HepG2 (cell line): ENCODE measurements around the gene ZBTB32. TPM values are rescaled to one million over a fixed set of nuclear protein-coding genes. Genes with fewer than 3 reads are reported as not detected.

ENCODE experiments used
- ATAC-seq: fragments of 200-7000 bp; cut with Tn5 transposase; 3 replicates; pipeline ENCODE4 v1.9.1; 2020; ENCODE audit warnings: mild to moderate bottlenecking, moderate library complexity
- BruUV-seq: library from RNA; stranded (reverse); fragments of 400-500 nt; replicated peaks from 2 replicates; lab custom pipeline; 2021; lab: Mats Ljungman, UMichigan
- CTCF ChIA-PET: fragments of 300-600 bp; formaldehyde crosslinking; extraction: SDS; loops from one replicate; lab custom pipeline; 2021; ENCODE audit warnings: low total read pairs, inconsistent platforms, low intra/inter-chr PET ratio; lab: Yijun Ruan, JAX
- POLR2A ChIA-PET: fragments of 350-600 bp; sonication (Branson Sonifier 250); formaldehyde crosslinking; loops from one replicate; lab custom pipeline; 2020; ENCODE audit warnings: antibody characterized with exemption, inconsistent platforms; lab: Yijun Ruan, JAX
- DNase-seq: peaks from one replicate; pipeline ENCODE4 v3.0.0-alpha.2; 2015; ENCODE audit warnings: low spot score
- FAIRE-seq: peaks from 3 replicates; lab custom pipeline; 2011; peaks lifted over from hg19 to GRCh38; lab: Jason Lieb, UNC
- H2AFZ ChIP-seq: one replicate; pipeline ENCODE4 v1.6.1; 2011; ENCODE audit warnings: low read length, inconsistent platforms
- H3K27ac ChIP-seq: fragments of 300-600 bp; 3 replicates; pipeline ENCODE4 v1.8.0; 2011; ENCODE audit warnings: mixed run types, mild to moderate bottlenecking, mixed read lengths, low read length, inconsistent platforms; ENCODE audit not compliant: insufficient read depth; ENCODE audit errors: extremely low read length
- H3K27me3 ChIP-seq, 2 experiments: fragments of 200-600 bp in 1 of 2; 2 replicates in 1 of 2; 3 replicates in 1 of 2; pipeline versions ENCODE4 v1.6.0 to v1.8.0; 2011; ENCODE audit warnings: low read length in 2 of 2, mild to moderate bottlenecking in 2 of 2, moderate library complexity in 2 of 2, inconsistent platforms in 1 of 2; ENCODE audit not compliant: insufficient read depth in 2 of 2, control insufficient read depth in 1 of 2
- H3K36me3 ChIP-seq, 2 experiments: fragments of 200-600 bp in 1 of 2; replicated peaks in 1 of 2; 2 replicates in 1 of 2; 3 replicates in 1 of 2; pipeline versions ENCODE4 v1.5.1 to v1.8.0; 2011; ENCODE audit warnings: low read length in 2 of 2, inconsistent platforms in 1 of 2; ENCODE audit not compliant: insufficient read depth in 2 of 2, control insufficient read depth in 1 of 2
- H3K4me1 ChIP-seq: 2 replicates; pipeline ENCODE4 v1.5.1; 2012; ENCODE audit warnings: low read length, inconsistent platforms; ENCODE audit not compliant: insufficient read depth
- H3K4me2 ChIP-seq: 2 replicates; pipeline ENCODE4 v1.6.0; 2011; ENCODE audit warnings: low read depth, low read length, inconsistent platforms
- H3K4me3 ChIP-seq, 3 experiments: fragments of 200-600 bp in 1 of 3; sonication (generic), shearing (Covaris generic) in 1 of 3; replicated peaks in 1 of 3; 2 replicates each; pipeline ENCODE4 v1.5.1; 2011 to 2016; ENCODE audit warnings: low read length in 3 of 3, inconsistent platforms in 2 of 3, low read depth in 2 of 3, mild to moderate bottlenecking in 2 of 3, control low read depth in 1 of 3, mixed read lengths in 1 of 3; ENCODE audit not compliant: insufficient read depth in 1 of 3
- H3K79me2 ChIP-seq: one replicate; pipeline ENCODE4 v1.6.1; 2011; ENCODE audit warnings: low read length, inconsistent platforms; ENCODE audit not compliant: insufficient read depth
- H3K9ac ChIP-seq: 2 replicates; pipeline ENCODE4 v1.6.0; 2011; ENCODE audit warnings: mild to moderate bottlenecking, low read depth, low read length, inconsistent platforms; ENCODE audit not compliant: insufficient read depth
- H3K9me3 ChIP-seq: 2 replicates; pipeline ENCODE4 v1.5.1; 2012; ENCODE audit warnings: mild to moderate bottlenecking, low read length
- H4K20me1 ChIP-seq: 2 replicates; pipeline ENCODE4 v1.6.0; 2011; ENCODE audit warnings: inconsistent platforms, mild to moderate bottlenecking, low read length, moderate library complexity; ENCODE audit not compliant: insufficient read depth
- BRD4 ChIP-seq: sonication (generic); formaldehyde crosslinking; IDR thresholded peaks from 2 replicates; pipeline ENCODE4 v1.4.0; 2020; ENCODE audit warnings: missing genetic modification reagents
- CBX5 ChIP-seq: sonication (generic); formaldehyde crosslinking; IDR thresholded peaks from 2 replicates; pipeline ENCODE4 v1.4.0; 2020; ENCODE audit warnings: missing genetic modification reagents, borderline replicate concordance
- GLI4 ChIP-seq: sonication (generic); formaldehyde crosslinking; IDR thresholded peaks from 2 replicates; pipeline ENCODE4 v1.5.1; 2020; ENCODE audit warnings: missing genetic modification reagents, mild to moderate bottlenecking, moderate library complexity, borderline replicate concordance
- LCORL ChIP-seq, 2 experiments: fragments of 450-650 bp in 1 of 2; sonication (generic) in 1 of 2; formaldehyde crosslinking in 1 of 2; IDR thresholded peaks; 2 replicates each; pipeline versions ENCODE4 v1.5.0 to v1.6.1; 2017 to 2020; ENCODE audit warnings: antibody characterized with exemption in 1 of 2, missing genetic modification reagents in 1 of 2
- MIER2 ChIP-seq: IDR thresholded peaks from 2 replicates; pipeline ENCODE4 v1.6.1; 2016; ENCODE audit warnings: missing biosample characterization, missing genetic modification reagents
- POLR2AphosphoS2 ChIP-seq: IDR thresholded peaks from 2 replicates; pipeline ENCODE4 v1.6.1; 2011; ENCODE audit warnings: low read depth, low read length, improper control_type of control experiment
- RBM22 ChIP-seq: fragments of 200-400 bp; formaldehyde crosslinking; optimal IDR thresholded peaks from 2 replicates; pipeline ENCODE3; 2017; ENCODE audit warnings: mild to moderate bottlenecking, low read length, moderate library complexity
- SIN3A ChIP-seq: IDR thresholded peaks from 2 replicates; pipeline ENCODE4 v1.6.1; 2011; ENCODE audit warnings: low read depth, mild to moderate bottlenecking, control low read depth, low read length, borderline replicate concordance
- TFDP1 ChIP-seq: IDR thresholded peaks from 2 replicates; pipeline ENCODE4 v1.6.1; 2016; ENCODE audit warnings: missing compliant biosample characterization, missing genetic modification reagents, borderline replicate concordance
- THAP7 ChIP-seq: sonication (generic); formaldehyde crosslinking; IDR thresholded peaks from 2 replicates; pipeline ENCODE4 v1.8.1; 2023; ENCODE audit warnings: mild to moderate bottlenecking, missing genetic modification reagents
- XRCC5 ChIP-seq: fragments of 200-400 bp; formaldehyde crosslinking; optimal IDR thresholded peaks from 2 replicates; pipeline ENCODE3; 2017; ENCODE audit warnings: mild to moderate bottlenecking, low read length
- ZC3H13 ChIP-seq: sonication (generic); formaldehyde crosslinking; IDR thresholded peaks from 2 replicates; pipeline ENCODE4 v1.8.1; 2023; ENCODE audit warnings: mild to moderate bottlenecking, missing genetic modification reagents, moderate library complexity
- ZNF180 ChIP-seq: sonication (generic); formaldehyde crosslinking; IDR thresholded peaks from 2 replicates; pipeline ENCODE4 v1.4.0; 2020; ENCODE audit warnings: low read depth, missing genetic modification reagents, borderline replicate concordance
- ZNF33A ChIP-seq: sonication (generic); formaldehyde crosslinking; IDR thresholded peaks from 2 replicates; pipeline ENCODE4 v1.5.1; 2020; ENCODE audit warnings: missing genetic modification reagents, mild to moderate bottlenecking, moderate library complexity, borderline replicate concordance
- ZNF496 ChIP-seq: sonication (generic); formaldehyde crosslinking; IDR thresholded peaks from 2 replicates; pipeline ENCODE4 v1.8.1; 2023; ENCODE audit warnings: mild to moderate bottlenecking, moderate library complexity, missing genetic modification reagents; ENCODE audit not compliant: insufficient replicate concordance
- ZNF746 ChIP-seq: sonication (generic); formaldehyde crosslinking; IDR thresholded peaks from 2 replicates; pipeline ENCODE4 v1.8.0; 2022; ENCODE audit warnings: mild to moderate bottlenecking, missing genetic modification reagents
- WGBS: methylation state at CpG from one replicate; pipeline ENCODE4 v1.1.6; 2017; ENCODE audit warnings: low lambda C conversion rate; 5-methylcytosine and 5-hydroxymethylcytosine counted together
- in situ Hi-C: cut with HindIII; loops from 2 replicates; pipeline ENCODE4 v1.10.0; 2017; ENCODE audit warnings: low pct_unique_long_range_greater_than_20kb; ENCODE audit not compliant: extremely low pct_ligation_motif_present
- intact Hi-C: fragments of 100-400 bp; cut with micrococcal nuclease; formaldehyde crosslinking; loops from one replicate; pipeline ENCODE4 v1.10.0; 2022; ENCODE audit not compliant: unreplicated experiment
- polyA plus RNA-seq, 8 experiments: library from polyadenylated mRNA; depleted of rRNA in 3 of 8; stranded (reverse) in 7 of 8; unstranded in 1 of 8; fragments of >200 nt; fragmentation: Illumina TruSeq in 4 of 8; extraction: Trizol in 4 of 8; gene quantifications; 2 replicates each; pipeline versions ENCODE4 v1.2.1 to v1.2.3, GENCODE V29; 2011 to 2016; ENCODE audit warnings: low read depth in 4 of 8, missing spikeins in 1 of 8, mixed read lengths in 1 of 8; ENCODE audit not compliant: insufficient read depth in 1 of 8
- total RNA-seq, 5 experiments: library from RNA; depleted of rRNA; stranded (reverse); fragments of >200 nt; fragmentation: Illumina TruSeq; extraction: Trizol; gene quantifications; 2 replicates each; pipeline ENCODE4 v1.2.3, GENCODE V29; 2016; ENCODE audit warnings: low read depth in 1 of 5
- TF ChIP-seq, protein P1 (sequence below): sonication (generic); formaldehyde crosslinking; IDR thresholded peaks from 2 replicates; pipeline ENCODE4 v1.9.0; 2021; ENCODE audit warnings: missing genetic modification reagents, borderline replicate concordance

Gene ZBTB32
- total and polyA plus RNA-seq, 2 of the 13 experiments (the other 11 are each of a cell fraction or from before 2014, with no cell fraction given): not detected

DNA sequence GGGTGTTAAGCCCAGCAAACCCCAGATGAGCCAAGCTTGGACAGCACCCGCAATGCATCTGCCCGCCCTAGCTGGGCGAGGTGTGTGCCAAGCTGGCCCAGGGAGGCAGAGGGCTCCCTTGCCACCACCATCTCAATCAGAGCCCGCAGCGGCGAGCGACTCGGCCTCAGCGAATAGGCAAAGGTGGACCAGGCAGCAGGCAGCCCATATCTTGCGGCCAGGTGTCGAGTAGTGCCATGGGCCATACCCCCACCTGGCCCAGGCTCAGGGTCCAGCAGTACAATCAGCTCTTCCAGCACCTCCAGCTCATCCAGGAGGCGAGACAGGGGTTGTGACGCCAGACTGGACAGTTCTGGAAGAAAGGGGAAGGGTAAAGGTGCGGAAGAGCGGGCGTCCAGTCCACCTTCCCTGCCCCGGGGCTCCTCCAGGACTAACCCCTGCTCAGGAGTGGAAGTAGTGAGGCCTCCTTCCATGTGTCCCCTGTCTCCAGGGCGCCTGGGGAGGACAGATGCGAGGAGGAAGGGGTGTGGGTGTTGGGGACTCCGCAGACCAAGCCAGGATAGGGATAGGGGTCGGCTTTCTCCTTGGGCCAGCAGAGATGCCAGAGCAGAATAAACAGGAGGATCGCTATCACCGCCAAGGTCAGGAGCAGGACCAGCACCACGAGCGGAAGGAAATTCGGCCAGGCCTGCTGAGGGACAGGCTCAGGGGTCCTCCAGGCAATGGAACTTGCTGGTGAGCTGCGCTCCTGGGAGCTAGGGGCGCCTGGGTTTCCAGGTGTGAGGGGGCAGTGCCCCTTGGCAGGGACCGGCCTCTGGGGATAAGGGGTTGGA lies 35.1 kb downstream of the ZBTB32 start (continued):
- peak; percentile 34 for TF ChIP-seq RBM22
- TF ChIP-seq CBX5 (CRISPR knock-in tag): no peak

DNA sequence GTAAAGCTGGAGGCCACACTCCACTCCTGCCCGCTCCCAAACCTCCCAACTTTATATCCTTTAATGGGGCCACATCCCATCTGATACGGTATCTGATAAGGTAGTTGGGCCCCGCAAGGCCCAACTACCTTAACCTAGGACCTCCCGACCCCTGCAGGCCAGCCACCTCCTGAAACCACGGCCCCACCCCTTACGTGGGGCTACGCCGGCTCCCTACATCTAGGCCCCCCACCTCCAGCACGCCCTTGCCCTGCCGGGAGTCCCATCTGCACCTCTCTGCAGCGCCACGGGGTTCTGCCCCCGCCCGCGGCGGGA lies 35.7 kb downstream of the ZBTB32 start:
- ATAC-seq: no peak
- no peak for FAIRE-seq
- WGBS: 2% methylated on average over 13 of the region's 16 CpGs
- TF ChIP-seq POLR2AphosphoS2: no peak
- TF ChIP-seq ZNF180: no peak
- TF ChIP-seq MIER2 (CRISPR knock-in tag): no peak
- no peak for TF ChIP-seq ZNF496 (CRISPR knock-in tag)
- TF ChIP-seq ZC3H13 (CRISPR knock-in tag): no peak
- no peak for TF ChIP-seq SIN3A
- no peak for TF ChIP-seq THAP7
- peak; percentile 53; the same call in 1 of the 2 replicates for TF ChIP-seq BRD4
- TF ChIP-seq TFDP1: no peak
- no peak for TF ChIP-seq LCORL (IDR thresholded peaks at IDR 0.05)
- TF ChIP-seq LCORL (CRISPR knock-in tag; IDR thresholded peaks at IDR 0.05): no peak
- no peak for TF ChIP-seq ZNF746
- TF ChIP-seq, protein P1, sequence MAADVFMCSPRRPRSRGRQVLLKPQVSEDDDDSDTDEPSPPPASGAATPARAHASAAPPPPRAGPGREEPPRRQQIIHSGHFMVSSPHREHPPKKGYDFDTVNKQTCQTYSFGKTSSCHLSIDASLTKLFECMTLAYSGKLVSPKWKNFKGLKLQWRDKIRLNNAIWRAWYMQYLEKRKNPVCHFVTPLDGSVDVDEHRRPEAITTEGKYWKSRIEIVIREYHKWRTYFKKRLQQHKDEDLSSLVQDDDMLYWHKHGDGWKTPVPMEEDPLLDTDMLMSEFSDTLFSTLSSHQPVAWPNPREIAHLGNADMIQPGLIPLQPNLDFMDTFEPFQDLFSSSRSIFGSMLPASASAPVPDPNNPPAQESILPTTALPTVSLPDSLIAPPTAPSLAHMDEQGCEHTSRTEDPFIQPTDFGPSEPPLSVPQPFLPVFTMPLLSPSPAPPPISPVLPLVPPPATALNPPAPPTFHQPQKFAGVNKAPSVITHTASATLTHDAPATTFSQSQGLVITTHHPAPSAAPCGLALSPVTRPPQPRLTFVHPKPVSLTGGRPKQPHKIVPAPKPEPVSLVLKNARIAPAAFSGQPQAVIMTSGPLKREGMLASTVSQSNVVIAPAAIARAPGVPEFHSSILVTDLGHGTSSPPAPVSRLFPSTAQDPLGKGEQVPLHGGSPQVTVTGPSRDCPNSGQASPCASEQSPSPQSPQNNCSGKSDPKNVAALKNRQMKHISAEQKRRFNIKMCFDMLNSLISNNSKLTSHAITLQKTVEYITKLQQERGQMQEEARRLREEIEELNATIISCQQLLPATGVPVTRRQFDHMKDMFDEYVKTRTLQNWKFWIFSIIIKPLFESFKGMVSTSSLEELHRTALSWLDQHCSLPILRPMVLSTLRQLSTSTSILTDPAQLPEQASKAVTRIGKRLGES: 0 out of 2 replicates have a peak, but pooled peaks have one; percentile 21
- TF ChIP-seq ZNF33A: no peak
- no peak for TF ChIP-seq GLI4 (CRISPR knock-in tag)
- TF ChIP-seq XRCC5: no peak

More for the DNA sequence above, 35.7 kb downstream of the ZBTB32 start:
- no TSS peak for BruUV-seq
- no peaks in the 10 kb centered on the region for H3K27me3 ChIP-seq
- H3K36me3 ChIP-seq: peaks cover 13 to 37% of the 10 kb centered on the region in 2 experiments; a peak in 4 of 5 replicates
- peaks cover 29% of the 10 kb centered on the region for H3K4me1 ChIP-seq
- ChIA-PET CTCF (interaction anchor here (1.4 kb wide), 1 partner anchor 47 kb away, joined by 3 read pairs; no protein-coding TSS in a partner anchor), POLR2A (interaction anchor here (0.9 to 4.6 kb wide), 25 partner anchors 8 to 191 kb away, joined by 3 to 69 read pairs (median 5); partner anchors contain the start of genes HAUS5, HSPB6, LIN37 and PROSER3)
- no peaks in the 10 kb centered on the region for H4K20me1 ChIP-seq
- H3K4me3 ChIP-seq: peak overlapping the region; percentile 65 to 84 (median 80)
- no peaks in the 10 kb centered on the region for H3K9me3 ChIP-seq
- H3K27ac ChIP-seq: peak overlapping the region; percentile 89
- H3K9ac ChIP-seq: peak overlapping the region; percentile 70
- H3K79me2 ChIP-seq: no peaks in the 10 kb centered on the region
- in situ Hi-C loops: no loop called here
- H2AFZ ChIP-seq: no peak overlapping the region
- H3K4me2 ChIP-seq: peak overlapping the region; percentile 84
- no peak for DNase-seq
- intact Hi-C loops: loop anchor here (2.0 to 10.0 kb wide), 2 partner anchors 21 to 45 kb away; partner anchors contain the start of gene KMT2B
